Coronary artery (tissue), 2 donors: ENCODE measurements around the gene GATAD2A.
A peak's percentile ranks its signal among the peaks of the same experiment; 100 is the strongest.

Experiments
- DNase-seq: peaks from one replicate; pipeline ENCODE4 v3.0.0-alpha.2; 2017; ENCODE audit warnings: low spot score
- H3K27ac ChIP-seq, 2 donors: fragments of 200-600 bp; sonication (generic); one replicate each; pipeline ENCODE4 v1.5.1; 2016 to 2019
- H3K4me3 ChIP-seq: fragments of 200-600 bp; sonication (generic); 2 replicates; pipeline ENCODE4 v1.5.1; 2016; ENCODE audit warnings: mild to moderate bottlenecking, moderate library complexity
- CTCF ChIP-seq: fragments of 200-600 bp; sonication (generic); IDR thresholded peaks from one replicate; pipeline ENCODE4 v1.5.1; 2019; ENCODE audit warnings: antibody characterized with exemption

Gene GATAD2A

DNA sequence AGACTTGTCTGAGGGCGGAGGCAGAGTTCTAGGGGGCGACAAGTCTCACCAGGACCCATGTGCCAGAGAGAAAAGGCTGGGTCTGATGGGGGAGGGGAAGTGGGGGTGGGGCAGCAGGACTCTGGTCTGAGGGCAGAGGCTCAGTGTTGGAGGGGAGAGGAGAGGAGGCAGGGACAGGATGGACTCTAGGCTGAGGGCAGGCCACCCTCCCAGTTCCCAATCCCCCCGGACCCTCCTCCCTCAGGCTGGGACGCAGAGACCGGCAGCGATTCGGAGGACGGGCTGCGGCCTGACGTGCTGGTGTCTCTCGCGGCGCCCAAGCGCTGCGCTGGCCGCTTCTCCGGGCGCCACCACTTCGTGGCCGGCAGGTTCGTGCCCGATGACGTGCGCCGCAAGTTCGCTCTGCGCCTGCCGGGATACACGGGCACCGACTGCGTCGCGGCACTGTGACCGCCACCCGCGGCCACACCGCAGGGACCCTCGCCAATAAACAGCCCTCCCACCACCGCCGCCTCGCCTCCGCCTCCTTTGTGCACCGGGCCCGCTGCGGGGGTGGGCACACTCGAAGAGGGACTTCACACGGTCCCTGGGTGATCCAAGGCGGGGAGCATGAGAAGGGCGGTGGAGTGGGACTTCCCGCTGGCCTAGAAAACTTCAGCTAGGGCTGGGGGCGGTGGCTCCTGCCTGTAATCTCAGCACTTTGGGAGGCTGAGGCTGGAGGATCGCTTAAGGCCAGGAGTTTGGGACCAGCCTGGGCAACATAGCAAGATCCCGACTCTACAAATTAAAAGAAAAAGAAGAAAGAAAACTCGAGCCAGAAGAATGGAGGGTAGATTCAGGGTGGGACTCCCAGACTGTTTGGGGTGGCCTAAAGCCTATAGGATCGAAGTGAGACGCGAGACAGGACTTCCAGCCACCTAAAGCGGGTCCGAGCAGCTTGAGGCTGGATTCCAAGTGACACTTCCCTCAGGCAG is 131.9 kb downstream of the GATAD2A start:
- no peak for TF ChIP-seq CTCF
- DNase-seq = no peak
- Histone ChIP-seq H3K4me3 (peak overlapping the region; percentile 65), H3K27ac (no peak overlapping the region)

- H3K4me3 ChIP-seq = peak within 1 kb of the TSS; percentile 65
These were observed 132.7 kb downstream of the GATAD2A start, which contains the start of gene CILP2 for GRCh38 chr19:19538061-19538784. TSS of gene CILP2 (plus strand) at chr19:19538265. CDS start at chr19:19538350, 85 bp downstream.

DNA sequence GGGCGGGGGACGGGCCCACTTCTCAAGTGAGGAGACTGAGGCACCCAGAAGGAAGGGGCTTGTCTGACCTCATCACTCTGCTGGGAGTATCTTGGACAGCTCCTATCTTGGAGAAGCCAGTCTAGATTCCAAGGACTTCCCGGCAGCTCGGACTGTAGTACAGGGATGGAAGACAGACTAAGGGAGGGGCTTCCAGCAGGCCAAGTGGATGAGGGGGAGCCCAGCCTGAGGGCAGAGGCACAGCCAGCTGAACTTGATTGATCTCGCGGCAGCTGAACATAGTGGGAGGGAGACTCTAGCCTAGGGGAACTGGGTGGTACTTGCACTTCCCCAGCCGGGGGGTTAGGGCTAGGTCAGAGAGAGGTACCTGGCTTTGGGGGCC is 133.3 kb downstream of the GATAD2A start:
- H3K27ac ChIP-seq = no peak overlapping the region
- no peak for DNase-seq
- no peak for TF ChIP-seq CTCF
- H3K4me3 ChIP-seq = peak overlapping the region; percentile 65

More at GRCh38 chr19:19538061-19538784, 132.7 kb downstream of the GATAD2A start, which contains the start of gene CILP2:
- no peak for DNase-seq
- TF ChIP-seq CTCF = no peak
- H3K27ac ChIP-seq = no peak within 1 kb of the TSS

GRCh38 chr19:19539698-19540063 is 134.2 kb downstream of the GATAD2A start:
- Histone ChIP-seq H3K27ac (no peak overlapping the region), H3K4me3 (no peak overlapping the region)
- DNase-seq = no peak
- TF ChIP-seq CTCF = no peak

DNA sequence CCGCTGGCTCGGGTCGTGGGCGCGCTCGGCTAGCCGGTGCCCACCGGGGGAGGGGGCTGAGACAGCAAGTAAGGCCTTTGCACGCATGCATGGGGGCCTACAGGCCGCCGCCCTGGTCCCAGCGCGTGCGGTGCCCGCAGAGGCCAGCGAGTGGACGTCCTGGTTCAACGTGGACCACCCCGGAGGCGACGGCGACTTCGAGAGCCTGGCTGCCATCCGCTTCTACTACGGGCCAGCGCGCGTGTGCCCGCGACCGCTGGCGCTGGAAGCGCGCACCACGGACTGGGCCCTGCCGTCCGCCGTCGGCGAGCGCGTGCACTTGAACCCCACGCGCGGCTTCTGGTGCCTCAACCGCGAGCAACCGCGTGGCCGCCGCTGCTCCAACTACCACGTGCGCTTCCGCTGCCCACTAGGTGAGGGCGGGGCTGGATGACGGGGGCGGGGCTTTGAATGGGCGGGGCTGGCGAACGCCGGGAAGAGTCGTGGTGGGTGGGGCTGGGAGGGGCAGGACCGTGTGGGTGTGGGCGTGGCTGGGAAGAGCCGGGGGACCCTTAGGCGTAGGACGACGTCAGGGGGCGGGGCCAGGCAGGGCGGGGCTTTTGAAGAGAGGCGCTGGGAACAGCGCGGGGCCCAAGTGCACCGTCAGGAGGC is 134.7 kb downstream of the GATAD2A start:
- H3K27ac ChIP-seq = no peak overlapping the region
- no peak for TF ChIP-seq CTCF
- DNase-seq = no peak
- H3K4me3 ChIP-seq = peak overlapping the region; percentile 57

GRCh38 chr19:19540715-19541515 is 135.4 kb downstream of the GATAD2A start:
- H3K27ac ChIP-seq = no peak overlapping the region
- no peak for TF ChIP-seq CTCF

More at GRCh38 chr19:19540715-19541515, 135.4 kb downstream of the GATAD2A start:
- peak overlapping the region; percentile 57 for H3K4me3 ChIP-seq
- DNase-seq = no peak
